A549 (cell line): ENCODE results near the gene RPUSD2. TPM values are rescaled to one million over a fixed set of nuclear protein-coding genes. Genes with fewer than 3 reads are reported as not detected.

Experiments used
- ATAC-seq, 2 experiments: fragments of 200-7000 bp in 1 of 2; fragments of >200 bp in 1 of 2; cut with Nextera tagmentation in 1 of 2; cut with Tn5 transposase in 1 of 2; 3 replicates each; pipeline versions ENCODE4 v1.8.0 to v1.9.1; 2018 to 2020; ENCODE audit warnings: mild to moderate bottlenecking in 1 of 2, moderate library complexity in 1 of 2
- CTCF ChIA-PET: fragments of 300-600 bp; sonication (Branson Sonifier 250); formaldehyde crosslinking; extraction: SDS; loops from one replicate; lab custom pipeline; 2021; ENCODE audit warnings: antibody characterized with exemption, inconsistent platforms; lab: Yijun Ruan, JAX
- POLR2A ChIA-PET: fragments of 350-600 bp; formaldehyde crosslinking; extraction: SDS; loops from one replicate; lab custom pipeline; 2021; ENCODE audit warnings: antibody characterized with exemption, inconsistent platforms; lab: Yijun Ruan, JAX
- DNase-seq, 2 experiments: peaks; one replicate each; pipeline versions ENCODE4 v3.0.0 to v3.0.0-alpha.2; 2011 to 2016; ENCODE audit warnings: low read depth in 1 of 2, low spot score in 1 of 2
- FAIRE-seq: peaks from 2 replicates; lab custom pipeline; 2011; peaks lifted over from hg19 to GRCh38; lab: Jason Lieb, UNC
- H3K27ac ChIP-seq, 2 experiments: fragments of >200 bp; sonication (Bioruptor Twin); formaldehyde crosslinking; 3 replicates each; pipeline ENCODE4 v1.5.1; 2016 to 2017
- H3K4me1 ChIP-seq: fragments of >200 bp; sonication (Bioruptor Twin); formaldehyde crosslinking; 3 replicates; pipeline ENCODE4 v1.6.1; 2016
- H3K4me2 ChIP-seq: fragments of >200 bp; sonication (Bioruptor Twin); formaldehyde crosslinking; 3 replicates; pipeline ENCODE4 v1.6.1; 2016
- H3K4me3 ChIP-seq: fragments of >200 bp; sonication (Bioruptor Twin); formaldehyde crosslinking; 3 replicates; pipeline ENCODE4 v1.5.1; 2016
- H3K9me3 ChIP-seq: fragments of >200 bp; sonication (Bioruptor Twin); formaldehyde crosslinking; 3 replicates; pipeline ENCODE4 v1.6.1; 2016
- CBX2 ChIP-seq: fragments of 200-600 bp; sonication (generic); IDR thresholded peaks from 2 replicates; pipeline ENCODE4 v1.6.1; 2016; ENCODE audit warnings: low read depth, mild to moderate bottlenecking, borderline replicate concordance
- CBX8 ChIP-seq: fragments of 200-600 bp; sonication (generic); IDR thresholded peaks from 2 replicates; pipeline ENCODE4 v1.6.1; 2016
- CHD4 ChIP-seq: fragments of 200-600 bp; sonication (generic); IDR thresholded peaks from 2 replicates; pipeline ENCODE4 v1.6.1; 2016; ENCODE audit warnings: antibody characterized with exemption, mild to moderate bottlenecking, borderline replicate concordance
- EHF ChIP-seq: fragments of 250-450 bp; sonication (Bioruptor Pico); IDR thresholded peaks from 2 replicates; pipeline ENCODE4 v1.5.0; 2020; ENCODE audit warnings: mild to moderate bottlenecking
- ELK1 ChIP-seq: fragments of 150-350 bp; IDR thresholded peaks from 2 replicates; pipeline ENCODE4 v1.6.1; 2014; ENCODE audit warnings: low read depth, mild to moderate bottlenecking, low read length
- FOSB ChIP-seq: fragments of 250-450 bp; sonication (Bioruptor Pico); IDR thresholded peaks from 2 replicates; pipeline ENCODE4 v1.5.0; 2020; ENCODE audit warnings: mild to moderate bottlenecking, moderate library complexity
- FOSL2 ChIP-seq, 2 experiments: fragments of 450-650 bp in 1 of 2; fragments of >200 bp in 1 of 2; sonication (Bioruptor Twin) in 1 of 2; formaldehyde crosslinking; IDR thresholded peaks; 2 replicates each; pipeline versions ENCODE4 v1.5.0 to v1.6.1; 2016 to 2020; ENCODE audit warnings: mild to moderate bottlenecking in 1 of 2, moderate library complexity in 1 of 2
- HDAC2 ChIP-seq: fragments of 200-600 bp; sonication (generic); IDR thresholded peaks from 2 replicates; pipeline ENCODE4 v1.6.1; 2016
- HEYL ChIP-seq: fragments of 250-450 bp; sonication (Bioruptor Pico); IDR thresholded peaks from 2 replicates; pipeline ENCODE4 v1.8.0; 2021; ENCODE audit warnings: mild to moderate bottlenecking, moderate library complexity
- HOXB13 ChIP-seq: fragments of 250-450 bp; sonication (Bioruptor Pico); IDR thresholded peaks from 2 replicates; pipeline ENCODE4 v1.5.0; 2020; ENCODE audit warnings: low read depth, mild to moderate bottlenecking, moderate library complexity
- JUN ChIP-seq, 2 experiments: fragments of >200 bp; sonication (Bioruptor Twin); formaldehyde crosslinking; IDR thresholded peaks; 2 replicates in 1 of 2; 3 replicates in 1 of 2; pipeline ENCODE4 v1.6.1; 2016 to 2017
- JUNB ChIP-seq: fragments of >200 bp; sonication (Bioruptor Twin); formaldehyde crosslinking; IDR thresholded peaks from 2 replicates; pipeline ENCODE4 v1.6.1; 2016
- KDM1A ChIP-seq: fragments of 200-600 bp; sonication (generic); IDR thresholded peaks from 2 replicates; pipeline ENCODE4 v1.6.1; 2016; ENCODE audit warnings: low read depth, mild to moderate bottlenecking
- KDM5A ChIP-seq: fragments of 200-600 bp; sonication (generic); IDR thresholded peaks from 2 replicates; pipeline ENCODE4 v1.6.1; 2016; ENCODE audit warnings: antibody characterized with exemption, mild to moderate bottlenecking
- MAZ ChIP-seq: fragments of 150-350 bp; IDR thresholded peaks from 2 replicates; pipeline ENCODE4 v1.6.1; 2014; ENCODE audit warnings: antibody characterized with exemption, low read depth, low read length, borderline replicate concordance
- MYC ChIP-seq: IDR thresholded peaks from 2 replicates; pipeline ENCODE4 v1.6.1; 2012; ENCODE audit warnings: mild to moderate bottlenecking, inconsistent platforms, low read length, improper control_type of control experiment, borderline replicate concordance
- NFE2L2 ChIP-seq: fragments of 150-350 bp; conservative IDR thresholded peaks from 2 replicates; pipeline ENCODE4 v1.6.1; 2014; ENCODE audit warnings: low read length
- PHF8 ChIP-seq: fragments of 200-600 bp; sonication (generic); IDR thresholded peaks from 2 replicates; pipeline ENCODE4 v1.6.1; 2016; ENCODE audit warnings: low read depth, mild to moderate bottlenecking, antibody characterized with exemption, moderate library complexity, borderline replicate concordance
- POLR2A ChIP-seq: IDR thresholded peaks from 2 replicates; pipeline ENCODE4 v1.6.1; 2012; ENCODE audit warnings: mild to moderate bottlenecking, low read length
- POLR2AphosphoS2 ChIP-seq: conservative IDR thresholded peaks from 2 replicates; pipeline ENCODE4 v1.6.1; 2012; ENCODE audit warnings: low read length, improper control_type of control experiment, inconsistent platforms
- RAD21 ChIP-seq, 2 experiments: fragments of >200 bp in 1 of 2; sonication (Bioruptor Twin) in 1 of 2; formaldehyde crosslinking in 1 of 2; IDR thresholded peaks in 1 of 2; conservative IDR thresholded peaks in 1 of 2; 2 replicates in 1 of 2; 3 replicates in 1 of 2; pipeline ENCODE4 v1.6.1; 2012 to 2018; ENCODE audit warnings: inconsistent platforms in 1 of 2
- RARB ChIP-seq: fragments of 250-450 bp; sonication (Bioruptor Pico); IDR thresholded peaks from 2 replicates; pipeline ENCODE4 v1.8.0; 2021; ENCODE audit warnings: mild to moderate bottlenecking, moderate library complexity
- RFX5 ChIP-seq: fragments of 450-650 bp; IDR thresholded peaks from 2 replicates; pipeline ENCODE4 v1.7.1; 2014; ENCODE audit warnings: antibody characterized with exemption, mild to moderate bottlenecking, moderate library complexity
- RNF2 ChIP-seq: fragments of 200-600 bp; sonication (generic); IDR thresholded peaks from 2 replicates; pipeline ENCODE4 v1.6.1; 2016; ENCODE audit warnings: low read depth, mild to moderate bottlenecking, antibody characterized with exemption, moderate library complexity, borderline replicate concordance
- SMC3 ChIP-seq: fragments of >200 bp; sonication (Bioruptor Twin); formaldehyde crosslinking; IDR thresholded peaks from 3 replicates; pipeline ENCODE4 v1.6.1; 2018; ENCODE audit warnings: inconsistent platforms
- TFCP2L1 ChIP-seq: fragments of 250-450 bp; sonication (Bioruptor Pico); IDR thresholded peaks from 2 replicates; pipeline ENCODE4 v1.5.0; 2021; ENCODE audit warnings: mild to moderate bottlenecking
- TP53 ChIP-seq: fragments of 250-450 bp; sonication (Bioruptor Pico); IDR thresholded peaks from 2 replicates; pipeline ENCODE4 v1.5.0; 2021; ENCODE audit warnings: mild to moderate bottlenecking, moderate library complexity
- ZSCAN20 ChIP-seq: fragments of 250-450 bp; sonication (Bioruptor Pico); IDR thresholded peaks from 2 replicates; pipeline ENCODE4 v1.8.0; 2022; ENCODE audit warnings: mild to moderate bottlenecking, moderate library complexity
- WGBS: methylation state at CpG from one replicate; pipeline ENCODE4 v1.1.6; 2017; ENCODE audit errors: missing lambda C conversion rate; 5-methylcytosine and 5-hydroxymethylcytosine counted together
- polyA plus RNA-seq, 4 experiments: library from polyadenylated mRNA; depleted of rRNA in 3 of 4; stranded (reverse); fragments of >200 nt; fragmentation: RNase III in 1 of 4; extraction: RNeasy Plus Mini Kit Qiagen cat#74134 plus additional on column Dnase treatment in 1 of 4; gene quantifications; 2 replicates in 3 of 4; 3 replicates in 1 of 4; pipeline ENCODE4 v1.2.3, GENCODE V29; 2011 to 2017
- TF ChIP-seq, protein P1 (sequence below): IDR thresholded peaks from 2 replicates; pipeline ENCODE4 v1.6.1; 2012
- TF ChIP-seq, protein P2 (sequence below): fragments of >200 bp; sonication (Bioruptor Twin); formaldehyde crosslinking; IDR thresholded peaks from 3 replicates; pipeline ENCODE4 v1.5.1; 2016

RPUSD2 gene
- polyA plus RNA-seq, 2 of the 4 experiments (the other 2 are of a cell fraction): 6.7 to 9.9 TPM

DNA sequence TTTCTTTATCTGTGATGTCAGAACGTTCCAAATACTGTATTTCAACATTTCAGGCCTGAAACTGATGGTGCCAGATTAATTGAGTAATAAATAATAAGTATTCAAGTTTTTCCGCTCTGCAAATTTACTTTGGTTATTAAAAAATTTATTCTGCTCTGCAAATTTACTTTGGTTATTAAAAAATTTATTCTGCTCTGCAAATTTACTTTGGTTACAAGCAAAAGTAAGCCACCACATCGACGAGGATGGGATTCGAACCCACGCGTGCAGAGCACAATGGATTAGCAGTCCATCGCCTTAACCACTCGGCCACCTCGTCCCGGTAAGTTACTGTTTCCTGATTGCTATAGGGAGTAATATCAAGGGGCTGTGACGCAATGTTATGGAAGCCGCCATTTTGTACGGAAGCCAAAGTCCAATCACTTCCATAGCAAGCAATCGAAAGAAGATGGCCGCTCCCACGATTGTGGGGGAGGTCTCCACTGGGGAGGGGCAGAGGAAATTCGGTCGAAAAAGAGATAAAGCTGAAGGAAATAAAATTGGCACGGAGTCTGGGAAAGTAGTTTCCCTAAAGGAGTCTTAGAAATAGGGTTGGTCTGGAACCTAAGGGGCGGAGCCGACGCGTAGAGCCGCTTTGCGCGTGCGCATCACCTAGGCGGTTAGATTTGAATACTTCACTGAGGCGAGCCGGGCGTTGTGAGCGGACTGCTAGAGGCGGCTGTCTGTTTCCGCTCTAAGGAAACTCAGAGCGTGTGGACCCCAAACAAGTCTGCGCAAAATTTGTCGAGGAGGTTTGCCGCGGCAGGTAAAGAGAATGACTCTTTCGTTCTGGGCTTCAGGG lies 24.7 kb downstream of the RPUSD2 start, which contains the start of gene KNL1 (continued):
- no peak for TF ChIP-seq ELK1
- no peak for TF ChIP-seq CHD4
- no peak for TF ChIP-seq POLR2AphosphoS2
- TF ChIP-seq KDM1A: no peak

GRCh38 chr15:40594429-40594836 lies 25.3 kb downstream of the RPUSD2 start:
- H3K4me1 ChIP-seq: peaks cover 19% of the 10 kb centered on the region; the same call in 2 of the 3 replicates
- H3K4me2 ChIP-seq: peak overlapping the region; percentile 85
- WGBS: 2% methylated on average over 20 of the region's 31 CpGs
- peak; percentile 54 to 58 for DNase-seq
- ATAC-seq: peak; percentile 81 to 85
- no peaks in the 10 kb centered on the region for H3K9me3 ChIP-seq
- CTCF ChIA-PET: interaction anchor here (1.0 kb wide), 1 partner anchor 27 kb away, joined by 4 read pairs; no protein-coding TSS in a partner anchor
- peak overlapping the region; percentile 65 for H3K4me3 ChIP-seq
- TF ChIP-seq MYC: no peak
- no peak for TF ChIP-seq POLR2A
- no peak for TF ChIP-seq MAZ
- no peak for TF ChIP-seq RAD21 (conservative IDR thresholded peaks at IDR 0.05 in 1 of 2, IDR thresholded peaks at IDR 0.05 in 1 of 2)
- TF ChIP-seq, protein P1, sequence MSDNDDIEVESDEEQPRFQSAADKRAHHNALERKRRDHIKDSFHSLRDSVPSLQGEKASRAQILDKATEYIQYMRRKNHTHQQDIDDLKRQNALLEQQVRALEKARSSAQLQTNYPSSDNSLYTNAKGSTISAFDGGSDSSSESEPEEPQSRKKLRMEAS: 0 out of 2 replicates have a peak, but pooled peaks have one; percentile 7
- TF ChIP-seq JUNB: no peak
- no peak for TF ChIP-seq KDM1A
- no peak for TF ChIP-seq TP53 (CRISPR knock-in tag)
- TF ChIP-seq HEYL: no peak
- no peak for TF ChIP-seq POLR2AphosphoS2
- TF ChIP-seq, protein P2, sequence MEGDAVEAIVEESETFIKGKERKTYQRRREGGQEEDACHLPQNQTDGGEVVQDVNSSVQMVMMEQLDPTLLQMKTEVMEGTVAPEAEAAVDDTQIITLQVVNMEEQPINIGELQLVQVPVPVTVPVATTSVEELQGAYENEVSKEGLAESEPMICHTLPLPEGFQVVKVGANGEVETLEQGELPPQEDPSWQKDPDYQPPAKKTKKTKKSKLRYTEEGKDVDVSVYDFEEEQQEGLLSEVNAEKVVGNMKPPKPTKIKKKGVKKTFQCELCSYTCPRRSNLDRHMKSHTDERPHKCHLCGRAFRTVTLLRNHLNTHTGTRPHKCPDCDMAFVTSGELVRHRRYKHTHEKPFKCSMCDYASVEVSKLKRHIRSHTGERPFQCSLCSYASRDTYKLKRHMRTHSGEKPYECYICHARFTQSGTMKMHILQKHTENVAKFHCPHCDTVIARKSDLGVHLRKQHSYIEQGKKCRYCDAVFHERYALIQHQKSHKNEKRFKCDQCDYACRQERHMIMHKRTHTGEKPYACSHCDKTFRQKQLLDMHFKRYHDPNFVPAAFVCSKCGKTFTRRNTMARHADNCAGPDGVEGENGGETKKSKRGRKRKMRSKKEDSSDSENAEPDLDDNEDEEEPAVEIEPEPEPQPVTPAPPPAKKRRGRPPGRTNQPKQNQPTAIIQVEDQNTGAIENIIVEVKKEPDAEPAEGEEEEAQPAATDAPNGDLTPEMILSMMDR: no peak
- TF ChIP-seq HDAC2: 0 out of 2 replicates have a peak, but pooled peaks have one; percentile 8
- peak; percentile 26; the same call in 1 of the 2 replicates for TF ChIP-seq PHF8
- no peak for TF ChIP-seq CHD4
- TF ChIP-seq NFE2L2: no peak
- no peak for TF ChIP-seq JUN (IDR thresholded peaks at IDR 0.05)
- peak; percentile 39; the same call in 1 of the 2 replicates for TF ChIP-seq KDM5A
- TF ChIP-seq RARB (CRISPR knock-in tag): no peak
- no peak for TF ChIP-seq EHF (CRISPR knock-in tag)
- TF ChIP-seq RFX5: no peak
- no peak for FAIRE-seq
- POLR2A ChIA-PET: interaction anchor here (0.6 kb wide), 1 partner anchor 11 kb away, joined by 6 read pairs; no protein-coding TSS in a partner anchor
- H3K27ac ChIP-seq: peak overlapping the region; percentile 93 to 96

GRCh38 chr15:40595219-40595618 lies 26.1 kb downstream of the RPUSD2 start:
- no peak for FAIRE-seq
- CTCF ChIA-PET: interaction anchor here (1.0 kb wide), 1 partner anchor 28 kb away, joined by 4 read pairs; no protein-coding TSS in a partner anchor
- peak overlapping the region; percentile 93 to 96; a peak in 4 of 6 replicates for H3K27ac ChIP-seq
- TF ChIP-seq HOXB13 (CRISPR knock-in tag) (no peak), TFCP2L1 (no peak), FOSL2 (IDR thresholded peaks at IDR 0.05) (no peak), FOSL2 (CRISPR knock-in tag; IDR thresholded peaks at IDR 0.05) (no peak), ZSCAN20 (CRISPR knock-in tag) (no peak), JUNB (no peak), FOSB (CRISPR knock-in tag) (no peak), CBX8 (no peak), SMC3 (no peak), RAD21 (conservative IDR thresholded peaks at IDR 0.05 in 1 of 2, IDR thresholded peaks at IDR 0.05 in 1 of 2) (no peak), RNF2 (no peak), CBX2 (no peak)

More at GRCh38 chr15:40595219-40595618, 26.1 kb downstream of the RPUSD2 start:
- no peak for DNase-seq
- Histone ChIP-seq H3K9me3 (no peaks in the 10 kb centered on the region), H3K4me3 (peak overlapping the region; percentile 65), H3K4me1 (peaks cover 19% of the 10 kb centered on the region; the same call in 2 of the 3 replicates), H3K4me2 (peak overlapping the region; percentile 85)
- POLR2A ChIA-PET: interaction anchor here (0.6 kb wide), 1 partner anchor 12 kb away, joined by 6 read pairs; no protein-coding TSS in a partner anchor
- 4% methylated on average over 5 of the region's 5 CpGs for WGBS
- ATAC-seq: no peak
